ENCODE measurements around the gene PKD2L2.
"Not testable (repeated sequence)": the region's sequence is repeated elsewhere in the genome, so short reads cannot be mapped to it uniquely, and the experiment has no call there.

PKD2L2 gene

GRCh38 chr5:137890845-137891244, 1.6 kb downstream of the PKD2L2 start:
- no peak for DNase-seq

GRCh38 chr5:137891849-137892248, 2.6 kb downstream of the PKD2L2 start:
- DNase-seq, result no peak

- no peak for DNase-seq
Measured at GRCh38 chr5:137894586-137894985, 5.3 kb downstream of the PKD2L2 start.

DNA sequence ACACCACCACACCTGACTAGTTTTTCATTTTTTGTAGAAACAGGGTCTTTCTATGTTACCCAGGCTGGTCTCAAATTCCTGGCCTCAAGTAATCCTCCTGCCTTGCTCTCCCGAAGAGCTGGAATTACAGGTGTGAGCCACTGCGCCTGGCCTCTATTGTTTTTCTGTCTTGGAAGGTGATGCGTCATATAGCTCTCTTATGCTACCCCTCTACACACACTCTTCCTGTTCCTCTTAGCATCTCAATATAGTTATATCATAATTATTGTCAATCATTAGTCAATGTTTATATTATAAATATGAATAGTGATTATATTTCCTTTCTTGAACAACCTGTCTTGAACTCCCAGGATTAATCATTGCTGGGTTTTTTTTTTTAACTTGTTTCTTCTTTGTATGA, 7.3 kb downstream of the PKD2L2 start:
- DNase-seq, result no peak

- DNase-seq, result no peak
Measured at GRCh38 chr5:137899493-137899892, 10.2 kb downstream of the PKD2L2 start.

DNA sequence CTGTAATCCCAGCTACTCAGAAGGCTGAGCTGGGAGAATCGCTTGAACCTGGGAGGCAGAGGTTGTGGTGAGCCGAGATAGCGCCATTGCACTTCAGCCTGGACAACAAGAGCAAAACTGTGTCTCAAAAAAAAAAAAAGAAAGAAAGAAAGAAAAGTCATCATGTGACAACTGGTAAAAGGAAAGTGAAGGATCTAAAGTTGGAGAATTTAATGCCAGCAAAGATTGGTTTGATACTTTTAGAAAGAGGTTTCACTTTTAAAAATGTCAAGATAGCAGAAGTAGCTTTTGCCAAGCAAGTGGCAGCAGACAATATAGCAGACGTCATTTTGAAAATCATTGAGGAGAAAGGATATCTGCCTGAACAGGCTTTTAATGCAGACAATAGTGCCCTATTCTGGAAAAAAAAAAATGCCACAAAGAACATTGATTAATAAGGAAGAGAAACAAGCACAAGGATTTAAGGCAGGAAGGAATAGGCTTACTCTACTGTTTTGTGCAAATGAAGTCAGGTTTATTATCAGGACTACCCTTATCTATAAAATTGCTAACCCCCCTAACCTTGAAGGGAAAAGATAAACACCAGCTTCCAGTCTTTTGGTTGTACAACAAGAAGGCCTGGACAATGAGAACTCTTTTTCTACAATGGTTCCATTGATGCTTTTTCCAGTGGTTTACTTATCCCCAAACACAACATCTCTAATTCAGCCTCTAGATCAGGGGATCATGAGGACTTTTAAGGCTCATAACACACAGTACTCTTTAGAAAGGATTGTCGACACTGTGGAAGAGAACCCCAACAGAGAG, 12.0 kb downstream of the PKD2L2 start:
- DNase-seq, result no peak

- DNase-seq, result no peak
Measured at GRCh38 chr5:137902408-137903133, 13.3 kb downstream of the PKD2L2 start.

- DNase-seq, result no peak
Measured at GRCh38 chr5:137914758-137915157, 25.5 kb downstream of the PKD2L2 start.

GRCh38 chr5:137916923-137917322, 27.7 kb downstream of the PKD2L2 start:
- DNase-seq, result no peak

DNA sequence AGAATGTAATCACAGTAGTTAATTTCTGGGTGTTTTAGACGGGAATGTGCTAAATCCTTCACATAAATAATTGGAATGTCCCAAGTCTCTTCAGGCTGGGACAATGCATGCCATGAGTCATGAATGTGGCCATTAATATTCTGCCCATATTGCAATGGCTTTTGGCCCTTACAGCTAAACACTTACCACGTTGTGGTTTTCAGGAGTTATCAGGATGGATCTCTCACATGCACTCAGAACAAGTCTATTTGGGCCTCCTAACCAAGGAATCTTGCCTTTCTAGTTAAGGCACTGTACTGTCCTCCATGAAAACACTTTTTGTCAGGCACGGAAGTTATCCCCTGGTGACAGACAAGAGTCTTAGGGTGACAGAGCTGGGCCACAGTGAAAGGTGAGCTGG, 32.7 kb downstream of the PKD2L2 start:
- DNase-seq, result no peak

DNA sequence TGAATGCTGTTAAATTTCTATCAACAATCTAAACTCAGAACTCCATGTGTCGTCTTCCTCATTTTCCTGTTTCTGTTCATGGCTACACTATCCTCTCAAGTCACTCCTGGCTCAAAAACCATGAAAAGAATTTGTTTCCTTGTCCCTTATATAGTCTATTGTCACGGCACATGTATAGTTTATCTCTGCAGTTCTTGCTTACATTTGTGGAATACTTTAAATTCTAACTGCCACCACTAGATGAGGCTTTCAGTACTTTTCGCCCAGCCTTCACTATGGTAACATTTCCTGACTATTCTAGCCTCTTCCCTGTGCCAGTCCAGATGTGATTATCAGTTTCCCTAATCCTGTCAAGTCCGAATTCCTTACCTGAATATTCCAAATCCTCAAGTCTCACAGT, 34.6 kb downstream of the PKD2L2 start:
- DNase-seq, result no peak

GRCh38 chr5:137932800-137933199, 43.5 kb downstream of the PKD2L2 start:
- DNase-seq, result no peak

DNA sequence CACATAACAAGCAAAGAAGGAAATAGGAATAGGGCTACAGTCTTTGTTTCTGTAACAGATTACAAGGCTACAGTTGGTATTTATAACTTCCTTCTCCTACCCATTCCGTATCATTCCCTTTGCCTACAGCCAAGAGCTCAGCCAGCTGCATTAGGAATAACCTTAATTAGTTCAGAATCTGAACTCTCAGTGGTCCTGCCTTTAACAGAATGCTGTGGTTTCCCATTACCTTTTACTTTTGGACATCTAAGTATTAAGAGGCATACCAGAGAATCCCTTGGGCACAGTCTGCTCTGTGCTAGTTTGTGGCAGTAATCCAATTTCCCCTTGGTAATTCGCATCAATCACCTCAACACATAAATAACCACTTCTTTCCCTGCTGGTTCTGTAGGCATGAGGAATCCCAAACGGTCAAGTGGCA, 44.2 kb downstream of the PKD2L2 start:
- no peak for DNase-seq

- no peak for DNase-seq
Measured at GRCh38 chr5:137935190-137935589, 45.9 kb downstream of the PKD2L2 start.

- no peak for DNase-seq
Measured at GRCh38 chr5:137935694-137936093, 46.4 kb downstream of the PKD2L2 start.

DNA sequence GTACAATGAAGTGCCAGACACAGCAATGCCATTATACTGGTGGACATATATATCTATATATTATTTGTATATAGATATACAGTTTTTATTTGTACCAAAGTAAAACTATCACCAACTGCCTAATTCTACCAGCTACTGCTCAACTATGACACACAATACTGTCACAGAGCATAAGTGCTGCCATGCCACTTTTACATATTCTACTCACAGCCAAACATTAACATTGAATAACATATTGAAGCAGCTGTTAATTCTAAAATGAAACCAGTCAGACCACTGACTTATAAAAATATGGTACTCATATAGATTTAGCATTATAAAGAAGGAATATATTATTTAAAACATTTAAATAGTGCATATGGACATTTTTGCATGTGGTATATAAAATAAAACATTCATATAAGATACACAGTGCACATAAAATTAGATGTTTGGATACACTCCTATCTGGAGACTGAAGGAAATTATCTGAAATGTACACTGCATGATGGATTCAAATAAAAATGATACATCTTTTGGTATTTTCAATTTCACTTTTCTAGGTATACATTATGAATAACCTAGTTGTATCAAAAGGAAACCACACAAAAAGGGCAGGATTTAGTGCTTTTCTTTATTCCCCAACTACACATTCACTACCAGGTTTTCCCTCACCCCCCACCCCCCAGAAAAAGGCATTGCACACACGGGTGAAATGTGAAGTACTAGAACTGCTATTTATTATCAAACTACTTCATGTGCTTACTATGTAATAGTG, 48.9 kb downstream of the PKD2L2 start:
- no peak for DNase-seq

GRCh38 chr5:137938751-137939143, 49.5 kb downstream of the PKD2L2 start:
- DNase-seq, result no peak

DNA sequence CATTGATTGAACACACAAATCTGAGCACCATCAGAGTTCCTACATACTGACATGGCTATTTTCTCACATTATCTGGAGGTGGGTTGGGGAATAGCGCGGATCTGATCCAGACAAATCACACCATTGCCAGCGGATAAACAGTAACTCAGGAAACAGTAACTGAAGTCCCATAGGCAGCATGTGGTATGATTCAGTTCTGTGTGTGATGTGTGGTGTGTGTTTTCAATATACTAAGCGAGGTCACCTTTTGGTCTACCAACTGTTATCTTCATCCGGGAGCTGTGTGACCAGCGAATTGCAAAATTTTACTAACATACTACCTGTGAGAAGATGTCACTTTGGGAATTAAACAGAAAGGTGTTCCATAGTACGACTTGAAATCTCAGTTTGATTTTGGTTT, 50.1 kb downstream of the PKD2L2 start:
- DNase-seq, result no peak

DNA sequence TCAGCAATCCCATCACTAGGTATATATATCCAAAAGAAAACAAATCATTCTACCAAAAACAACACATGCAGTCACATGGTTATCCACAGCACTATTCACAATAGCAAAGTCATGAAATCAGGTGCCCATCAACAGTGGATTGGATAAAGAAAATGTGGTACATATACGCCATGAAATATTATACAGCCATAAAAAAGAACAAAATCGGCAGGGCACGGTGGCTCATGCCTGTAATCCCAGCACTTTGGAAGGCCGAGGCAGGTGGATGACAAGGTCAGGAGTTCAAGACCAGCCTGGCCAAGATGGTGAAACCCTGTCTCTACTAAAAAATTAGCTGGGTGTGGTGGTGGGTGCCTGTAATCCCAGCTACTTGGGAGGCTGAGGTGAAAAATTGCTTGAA, 55.0 kb downstream of the PKD2L2 start:
- DNase-seq, result not testable (repeated sequence)

DNA sequence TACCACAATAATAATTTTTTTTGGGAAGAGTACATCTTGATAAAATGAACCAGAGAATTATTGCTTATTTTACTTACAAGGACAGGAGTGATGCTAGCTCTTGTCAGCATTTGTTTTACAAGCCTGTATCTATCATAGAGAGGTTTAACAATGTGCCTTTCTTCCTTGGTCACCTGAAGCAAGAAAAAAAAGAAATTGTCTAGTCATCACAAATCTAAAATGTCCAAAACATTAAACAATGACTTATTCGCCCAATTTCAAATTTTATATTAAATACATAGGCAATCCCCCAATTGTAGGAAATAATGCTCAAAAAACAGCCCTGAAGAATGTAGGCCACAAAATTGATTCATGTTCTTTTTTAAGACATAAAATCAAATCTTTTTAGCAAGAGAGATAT, 56.6 kb downstream of the PKD2L2 start:
- no peak for DNase-seq

GRCh38 chr5:137954131-137954879, 65.0 kb downstream of the PKD2L2 start:
- DNase-seq, result no peak

DNA sequence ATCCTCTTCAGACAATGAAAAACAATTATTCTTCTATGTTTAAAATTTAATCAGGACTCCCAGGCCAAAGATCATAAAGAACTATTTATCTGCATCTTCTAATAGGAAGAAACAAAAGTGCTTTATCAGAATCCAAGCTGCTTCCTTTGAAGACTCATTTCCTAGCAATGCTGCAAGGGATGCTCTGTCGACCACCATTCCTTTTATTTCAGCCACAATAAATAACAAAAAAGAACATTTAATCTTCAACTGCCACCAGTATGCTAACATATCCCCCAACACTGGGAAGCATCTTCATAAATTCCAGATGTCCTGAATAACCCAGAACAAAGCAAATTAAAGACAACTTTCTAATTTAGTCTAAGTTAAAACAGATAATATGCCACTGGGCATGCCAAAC, 68.7 kb downstream of the PKD2L2 start:
- no peak for DNase-seq

- DNase-seq, result no peak
Measured at GRCh38 chr5:137959488-137959887, 70.2 kb downstream of the PKD2L2 start.
